Stimulated activated CD4-positive, alpha-beta T cell treated with anti-CD3 and anti-CD28 coated beads, Interleukin-12 subunit alpha, Interleukin-12 subunit beta, amount 100 ng/mL, for 24 hours (primary cell): ENCODE measurements around the gene C19orf73.
"Not testable (repeated sequence)": the region's sequence is repeated elsewhere in the genome, so short reads cannot be mapped to it uniquely, and the experiment has no call there.

Experiments
- DNase-seq, 2 experiments: peaks; one replicate each; pipeline ENCODE4 v3.0.0-alpha.2; 2020; ENCODE audit warnings: low read depth in 2 of 2

C19orf73 gene

GRCh38 chr19:49101160-49101559, 17.8 kb downstream of the C19orf73 start:
- no peak for DNase-seq

GRCh38 chr19:49098795-49099194, 20.1 kb downstream of the C19orf73 start:
- no peak for DNase-seq

DNA sequence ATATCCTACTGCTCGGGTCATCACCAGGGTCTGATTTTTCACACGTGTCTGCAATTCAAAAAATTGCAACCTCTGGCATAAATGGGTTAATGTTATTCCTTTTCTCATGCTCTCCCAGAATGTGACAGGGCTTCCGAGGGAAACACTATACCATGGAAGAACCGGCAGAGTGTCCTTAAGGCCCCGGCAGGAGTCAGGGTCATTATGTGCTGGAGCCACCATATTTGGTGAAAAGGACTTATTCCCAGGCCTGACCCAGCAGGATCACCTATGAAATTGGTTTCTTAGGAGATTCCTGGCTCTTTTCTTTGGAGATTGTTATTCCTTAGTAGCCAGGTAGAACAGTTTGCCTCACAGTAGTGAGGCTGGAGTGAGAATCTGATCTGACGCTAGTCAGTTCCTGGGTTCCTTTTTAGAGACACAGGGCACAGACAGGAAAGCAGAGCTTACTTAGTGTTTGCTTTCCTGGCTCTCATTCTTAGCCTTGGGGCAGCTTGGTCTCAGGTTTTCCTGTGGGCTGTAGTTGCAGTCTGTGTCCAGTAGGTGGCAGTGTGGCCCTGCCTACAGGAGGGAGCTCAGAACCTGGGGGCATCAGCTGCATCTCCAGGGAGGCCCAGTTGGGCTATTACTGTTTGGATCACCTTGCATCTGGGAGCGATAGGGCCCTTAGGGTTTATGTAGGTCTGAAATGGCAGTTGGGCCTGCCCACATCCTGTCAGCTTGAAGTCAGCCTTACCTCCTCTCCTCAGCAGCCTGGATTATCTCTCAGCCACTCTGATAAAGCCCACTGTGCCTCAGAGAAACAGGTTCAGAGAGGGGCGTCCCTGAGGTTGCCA, 21.3 kb downstream of the C19orf73 start:
- peak; percentile 43 to 57 for DNase-seq

GRCh38 chr19:49094505-49095482, 24.1 kb downstream of the C19orf73 start:
- DNase-seq: no peak

DNA sequence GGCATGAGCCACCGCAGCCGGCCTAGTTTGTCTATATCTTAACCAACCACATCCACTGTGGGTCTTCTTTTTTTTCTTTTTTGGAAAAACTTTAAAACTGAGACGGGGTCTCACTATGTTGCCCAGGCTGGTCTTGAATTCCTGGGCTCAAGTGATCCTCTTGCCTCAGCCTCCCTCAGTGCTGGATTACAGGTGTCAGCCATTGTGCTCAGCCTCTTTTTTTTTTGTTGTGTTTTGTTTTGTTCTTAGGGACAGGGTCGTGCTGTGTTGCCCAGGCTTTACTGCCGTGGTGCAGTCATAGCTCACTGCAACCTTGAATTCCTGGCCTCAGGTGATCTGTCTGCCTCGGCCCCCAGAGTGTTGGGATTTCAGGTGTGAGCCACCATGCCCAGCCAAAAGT, 26.3 kb downstream of the C19orf73 start:
- DNase-seq: no peak

DNA sequence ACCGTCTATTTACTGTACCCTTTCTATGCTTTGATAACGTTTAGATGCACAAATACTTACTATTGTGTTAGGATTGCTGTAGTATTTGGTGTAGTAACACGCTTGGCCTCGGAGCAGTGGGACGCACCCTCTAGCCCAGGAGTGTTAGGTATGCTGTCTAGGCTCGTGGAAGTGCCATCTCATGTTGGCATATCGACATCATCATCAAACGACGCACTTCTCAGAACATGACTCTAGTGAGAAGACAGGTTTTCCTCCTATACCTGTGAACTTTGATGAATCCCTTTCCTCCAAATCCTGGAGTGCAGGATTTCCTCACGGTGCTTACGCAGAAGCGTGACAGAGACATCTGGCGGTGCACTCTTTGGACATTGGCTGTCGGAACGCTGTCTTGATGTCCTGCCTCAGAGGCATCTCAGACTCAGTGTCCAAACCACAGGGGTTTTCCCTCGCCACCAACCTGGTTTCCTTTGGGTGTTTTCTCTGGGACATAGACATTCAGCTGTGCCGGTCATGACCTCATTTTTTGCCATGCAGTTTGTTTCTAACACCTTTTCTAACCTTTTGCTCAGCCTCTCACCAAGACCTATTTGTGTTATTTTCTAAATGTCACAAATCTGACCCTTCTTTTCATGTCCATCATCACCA, 27.4 kb downstream of the C19orf73 start:
- DNase-seq: no peak

GRCh38 chr19:49086296-49086695, 32.6 kb downstream of the C19orf73 start:
- no peak for DNase-seq

DNA sequence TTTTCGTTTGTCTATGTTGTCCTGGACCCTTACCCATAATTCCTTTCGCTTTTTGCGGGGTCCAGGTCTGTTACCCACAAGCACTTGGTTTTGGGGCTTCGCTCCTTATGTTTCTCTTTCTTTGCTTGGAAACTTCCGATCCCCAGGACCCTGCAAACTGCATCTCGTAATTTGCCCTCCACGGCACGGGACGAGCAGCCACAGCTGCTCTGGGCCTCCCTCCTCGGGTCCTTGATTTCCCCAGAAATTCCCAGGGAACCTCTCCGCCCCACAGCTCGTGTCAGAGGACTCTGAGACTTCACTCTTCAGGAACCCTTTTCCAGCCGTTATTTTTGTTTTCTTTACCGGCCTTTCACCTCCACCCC, 33.1 kb downstream of the C19orf73 start:
- DNase-seq: no peak

GRCh38 chr19:49085020-49085867, 33.7 kb downstream of the C19orf73 start, which contains the start of gene SNRNP70:
Gene SNRNP70, plus strand, starts transcription at chr19:49085451. Its CDS starts 964 bp downstream, at chr19:49086415.
- DNase-seq: peak; percentile 97 to 98

GRCh38 chr19:49084206-49085019, 34.5 kb downstream of the C19orf73 start:
- no peak for DNase-seq

DNA sequence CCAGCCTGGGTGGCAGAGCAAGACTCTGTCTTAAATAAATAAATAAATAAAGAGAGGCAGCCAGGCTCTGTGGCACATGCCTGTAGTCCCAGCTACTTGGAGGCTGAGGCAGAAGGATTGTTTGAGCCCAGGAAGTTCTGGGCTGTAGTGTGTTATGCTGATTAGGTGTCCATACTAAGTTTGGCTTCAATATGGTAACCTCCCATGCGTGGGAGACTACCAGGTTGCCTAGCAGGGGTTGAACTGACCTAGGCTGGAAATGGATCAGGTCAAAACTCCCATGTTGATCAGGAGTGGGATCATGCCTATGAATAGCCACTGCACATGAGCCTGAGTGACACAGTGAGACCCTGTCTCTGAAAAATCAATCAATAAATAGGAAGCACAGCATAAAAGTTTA, 37.7 kb downstream of the C19orf73 start:
- no peak for DNase-seq

GRCh38 chr19:49080392-49080791, 38.6 kb downstream of the C19orf73 start:
- DNase-seq: no peak

DNA sequence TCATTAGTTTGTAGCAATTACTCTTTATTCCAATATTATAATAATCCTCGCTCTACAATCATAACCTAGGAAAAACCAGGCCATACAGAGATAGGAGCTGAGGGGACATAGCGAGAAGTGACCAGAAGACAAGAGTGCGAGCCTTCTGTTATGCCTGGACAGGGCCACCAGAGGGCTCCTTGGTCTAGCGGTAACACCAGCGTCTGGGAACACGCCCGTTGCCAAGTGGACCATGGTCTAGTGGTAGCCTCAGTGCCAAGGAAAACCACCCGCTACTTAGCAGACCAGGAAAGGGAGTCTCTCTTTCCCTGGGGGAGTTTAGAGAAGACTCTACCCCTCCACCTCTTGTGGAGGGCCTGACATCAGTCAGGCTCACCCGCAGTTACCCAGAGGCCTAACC, 44.1 kb downstream of the C19orf73 start:
- DNase-seq: not testable (repeated sequence)

DNA sequence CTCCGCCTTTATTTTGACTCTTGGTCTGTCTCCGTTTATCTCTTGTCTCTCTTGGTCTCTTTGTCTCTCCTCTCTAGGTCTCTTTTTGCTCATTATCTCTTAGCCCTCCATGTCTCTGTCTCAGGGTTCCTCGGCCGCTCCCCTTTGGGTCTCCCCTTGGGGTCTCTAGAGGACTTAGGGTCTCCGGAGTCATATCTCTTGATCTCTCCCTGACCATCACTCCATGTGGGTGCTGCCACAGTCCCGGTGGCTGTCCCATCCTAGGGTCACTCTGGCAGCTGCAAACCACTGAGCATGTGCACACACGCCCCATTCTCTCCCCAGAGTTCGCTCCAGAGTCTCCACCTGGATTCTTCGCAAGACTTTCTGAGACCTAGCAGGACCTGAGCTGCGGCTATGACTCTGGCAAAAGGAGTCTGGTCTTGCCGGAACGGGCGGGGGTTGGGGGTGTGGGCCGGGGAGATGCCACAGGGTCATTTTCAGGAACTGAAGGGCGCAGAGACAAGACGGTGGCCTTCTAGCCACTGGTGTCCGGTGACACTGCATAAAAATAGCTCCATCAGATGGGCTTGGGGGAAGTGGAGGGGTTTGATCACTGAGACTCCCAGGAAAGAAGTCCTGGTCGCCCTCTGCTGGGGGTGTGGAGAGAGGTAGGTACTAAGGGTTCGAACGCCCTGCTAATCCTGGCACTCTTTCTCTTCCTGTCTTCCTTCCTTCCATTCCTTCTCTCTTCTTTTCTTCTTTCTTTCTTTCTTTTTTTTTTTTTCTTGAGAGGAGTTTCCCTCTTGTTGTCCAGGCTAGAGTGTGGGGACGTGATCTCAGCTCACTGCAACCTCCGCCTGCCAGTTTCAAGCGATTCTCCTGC, 45.2 kb downstream of the C19orf73 start:
- no peak for DNase-seq

GRCh38 chr19:49071860-49072547, 46.9 kb downstream of the C19orf73 start:
- DNase-seq: peak in 1 of 2 experiments; percentile 26

DNA sequence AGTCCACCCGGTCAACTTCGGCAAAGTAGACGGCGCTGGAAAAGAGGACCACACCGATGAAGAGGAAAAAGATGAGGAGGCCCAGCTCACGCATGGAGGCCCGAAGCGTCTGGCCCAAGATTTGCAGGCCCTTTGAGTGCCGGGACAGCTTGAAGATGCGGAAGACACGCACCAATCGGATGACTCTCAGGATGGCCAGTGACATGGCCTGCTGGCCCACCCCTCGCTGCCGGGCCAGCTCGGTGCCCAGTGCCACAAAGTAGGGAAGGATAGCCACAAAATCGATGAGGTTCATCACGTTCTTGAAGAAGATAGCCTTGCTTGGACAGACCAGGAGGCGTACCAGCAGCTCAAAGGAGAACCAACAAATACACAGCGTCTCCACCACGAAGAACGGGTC, 48.5 kb downstream of the C19orf73 start:
- no peak for DNase-seq

GRCh38 chr19:49069026-49069425, 49.9 kb downstream of the C19orf73 start:
- DNase-seq: no peak
